Brain microvascular endothelial cell (primary cell): ENCODE data around the gene CPNE1.
A peak's percentile ranks its signal among the peaks of the same experiment; 100 is the strongest.

Experiments
- DNase-seq: peaks from one replicate; pipeline ENCODE4 v3.0.0-alpha.2; 2020
- H3K27ac ChIP-seq: fragments of 250-450 bp; sonication (Bioruptor Pico); 2 replicates; pipeline ENCODE4 v1.5.1; 2020; ENCODE audit warnings: mild to moderate bottlenecking, moderate library complexity
- H3K27me3 ChIP-seq: fragments of 250-450 bp; sonication (Bioruptor Pico); replicated peaks from 2 replicates; pipeline ENCODE4 v1.5.1; 2020; ENCODE audit warnings: mild to moderate bottlenecking
- H3K36me3 ChIP-seq: fragments of 250-450 bp; sonication (Bioruptor Pico); replicated peaks from 2 replicates; pipeline ENCODE4 v1.5.1; 2020; ENCODE audit warnings: mild to moderate bottlenecking
- H3K4me3 ChIP-seq: 2 replicates; pipeline ENCODE4 v1.5.1; 2011; ENCODE audit warnings: low read depth, mild to moderate bottlenecking, control low read depth, low read length, moderate library complexity
- in situ Hi-C: cut with HindIII; loops from 2 replicates; pipeline ENCODE4 v1.10.0; 2017; ENCODE audit warnings: low sequenced_read_pairs, low pct_ligation_motif_present
- TF ChIP-seq, protein P1 (sequence below): IDR thresholded peaks from 2 replicates; pipeline ENCODE4 v1.5.1; 2011; ENCODE audit warnings: low read depth, mild to moderate bottlenecking, moderate library complexity, low read length, control low read depth, inconsistent platforms; ENCODE audit errors: missing control alignments

The CPNE1 gene

GRCh38 chr20:35601990-35602389 lies 62.7 kb downstream of the CPNE1 start:
- H3K4me3 ChIP-seq, result peak overlapping the region; percentile 47

GRCh38 chr20:35600993-35601973 lies 63.4 kb downstream of the CPNE1 start:
- no peak overlapping the region for H3K27ac ChIP-seq
- H3K27me3 ChIP-seq, result peaks cover 6% of the 10 kb centered on the region
- TF ChIP-seq, protein P1, sequence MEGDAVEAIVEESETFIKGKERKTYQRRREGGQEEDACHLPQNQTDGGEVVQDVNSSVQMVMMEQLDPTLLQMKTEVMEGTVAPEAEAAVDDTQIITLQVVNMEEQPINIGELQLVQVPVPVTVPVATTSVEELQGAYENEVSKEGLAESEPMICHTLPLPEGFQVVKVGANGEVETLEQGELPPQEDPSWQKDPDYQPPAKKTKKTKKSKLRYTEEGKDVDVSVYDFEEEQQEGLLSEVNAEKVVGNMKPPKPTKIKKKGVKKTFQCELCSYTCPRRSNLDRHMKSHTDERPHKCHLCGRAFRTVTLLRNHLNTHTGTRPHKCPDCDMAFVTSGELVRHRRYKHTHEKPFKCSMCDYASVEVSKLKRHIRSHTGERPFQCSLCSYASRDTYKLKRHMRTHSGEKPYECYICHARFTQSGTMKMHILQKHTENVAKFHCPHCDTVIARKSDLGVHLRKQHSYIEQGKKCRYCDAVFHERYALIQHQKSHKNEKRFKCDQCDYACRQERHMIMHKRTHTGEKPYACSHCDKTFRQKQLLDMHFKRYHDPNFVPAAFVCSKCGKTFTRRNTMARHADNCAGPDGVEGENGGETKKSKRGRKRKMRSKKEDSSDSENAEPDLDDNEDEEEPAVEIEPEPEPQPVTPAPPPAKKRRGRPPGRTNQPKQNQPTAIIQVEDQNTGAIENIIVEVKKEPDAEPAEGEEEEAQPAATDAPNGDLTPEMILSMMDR, result peak; percentile 58
- in situ Hi-C loops, result no loop called here
- H3K36me3 ChIP-seq, result no peaks in the 10 kb centered on the region
- H3K4me3 ChIP-seq, result peak overlapping the region; percentile 47
- DNase-seq, result peak; percentile 51

More at GRCh38 chr20:35601990-35602389, 62.7 kb downstream of the CPNE1 start:
- DNase-seq, result no peak
- no peak overlapping the region for H3K27ac ChIP-seq
- in situ Hi-C loops, result no loop called here
- TF ChIP-seq, protein P1, result no peak
- H3K27me3 ChIP-seq, result peaks cover 6% of the 10 kb centered on the region
- H3K36me3 ChIP-seq, result no peaks in the 10 kb centered on the region

GRCh38 chr20:35600176-35600992 lies 64.3 kb downstream of the CPNE1 start:
- in situ Hi-C loops, result no loop called here
- peaks cover 6% of the 10 kb centered on the region for H3K27me3 ChIP-seq
- no peak for DNase-seq
- TF ChIP-seq, protein P1, result no peak
- H3K4me3 ChIP-seq, result peak overlapping the region; percentile 47
- no peaks in the 10 kb centered on the region for H3K36me3 ChIP-seq
- H3K27ac ChIP-seq, result no peak overlapping the region

- H3K27me3 ChIP-seq, result peaks cover 6% of the 10 kb centered on the region
- in situ Hi-C loops, result no loop called here
- TF ChIP-seq, protein P1, result no peak
Observed at GRCh38 chr20:35599776-35600120, 65.0 kb downstream of the CPNE1 start.

DNA sequence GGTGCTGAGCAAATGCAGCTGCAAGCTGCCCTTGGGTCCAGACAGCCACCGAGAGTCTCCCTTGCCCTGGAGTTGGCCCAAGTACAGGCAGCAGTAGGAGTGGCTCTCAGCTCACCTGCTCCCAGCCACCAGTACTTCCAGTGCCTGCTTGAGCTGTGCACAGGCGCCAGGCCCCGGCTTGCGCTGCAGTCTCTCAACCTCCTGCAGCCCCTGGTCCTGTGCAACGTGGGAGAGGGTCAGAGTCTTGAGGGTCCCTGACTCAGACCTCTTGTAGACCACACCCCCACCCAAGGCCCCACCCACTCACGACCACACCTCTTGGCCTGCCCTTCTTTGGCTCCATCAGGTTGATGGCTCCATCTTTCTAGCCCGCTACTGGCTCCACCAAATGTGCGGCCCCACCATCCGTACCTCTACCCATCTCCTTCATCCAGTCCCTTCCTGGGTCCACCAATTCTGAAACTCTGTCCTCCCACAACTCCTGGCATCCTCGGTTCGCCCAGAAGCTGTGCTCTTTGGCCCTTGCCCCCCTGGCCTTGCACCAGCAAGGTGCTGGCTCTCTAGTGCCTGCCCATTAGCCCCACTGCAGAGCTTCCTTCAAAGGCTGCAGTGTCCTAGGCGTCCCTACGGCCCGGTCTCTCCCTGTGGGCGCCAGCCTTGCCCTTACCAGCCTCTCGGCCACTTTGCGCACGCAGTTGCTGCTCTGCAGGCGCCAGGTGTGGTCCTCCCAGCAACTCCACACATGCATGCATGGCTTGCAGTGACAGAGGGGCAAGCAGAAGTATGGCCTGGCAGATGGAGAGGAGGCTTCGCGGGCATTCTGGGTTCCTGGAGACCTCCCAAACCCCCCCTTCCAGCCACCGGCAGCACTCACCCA lies 65.6 kb downstream of the CPNE1 start:
- DNase-seq, result no peak
- Histone ChIP-seq H3K27ac (no peak overlapping the region), H3K36me3 (no peaks in the 10 kb centered on the region), H3K4me3 (no peak overlapping the region), H3K27me3 (peaks cover 6% of the 10 kb centered on the region)
- TF ChIP-seq, protein P1, result no peak
- in situ Hi-C loops, result no loop called here

More at GRCh38 chr20:35599776-35600120, 65.0 kb downstream of the CPNE1 start:
- no peak for DNase-seq
- Histone ChIP-seq H3K27ac (no peak overlapping the region), H3K36me3 (no peaks in the 10 kb centered on the region), H3K4me3 (no peak overlapping the region)
